GM19455 (cell line): ENCODE results near the gene CCDC93.
"Not testable (repeated sequence)": the region's sequence is repeated elsewhere in the genome, so short reads cannot be mapped to it uniquely, and the experiment has no call there.

ENCODE experiments used
- ATAC-seq: cut with Tn5 transposase; IDR thresholded peaks from one replicate; pipeline ENCODE4 v1.9.1; 2021; ENCODE audit not compliant: unreplicated experiment

CCDC93 gene

GRCh38 chr2:118046634-118047210, 32.9 kb upstream of the CCDC93 start:
- no peak for ATAC-seq

DNA sequence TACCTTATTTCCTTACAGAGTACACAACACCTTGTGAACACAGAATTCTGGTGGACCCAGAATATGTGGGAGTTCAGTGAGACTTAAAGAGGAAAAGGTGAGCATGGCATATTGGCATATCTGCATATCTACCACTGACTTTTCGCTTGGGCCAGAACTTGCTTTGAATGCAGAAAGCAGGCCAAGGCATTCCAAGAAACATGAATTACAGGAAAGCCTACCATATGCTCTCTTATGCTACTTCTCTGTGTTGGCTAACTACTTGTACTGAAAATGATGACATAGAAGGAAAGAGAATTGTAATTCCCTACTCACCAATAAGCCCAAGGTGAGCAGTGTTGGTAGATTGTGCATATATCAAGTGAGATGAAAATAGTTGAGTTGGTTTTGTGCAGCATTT, 31.4 kb upstream of the CCDC93 start:
- no peak for ATAC-seq

- no peak for ATAC-seq
Observed at GRCh38 chr2:118044854-118045253, 31.0 kb upstream of the CCDC93 start.

DNA sequence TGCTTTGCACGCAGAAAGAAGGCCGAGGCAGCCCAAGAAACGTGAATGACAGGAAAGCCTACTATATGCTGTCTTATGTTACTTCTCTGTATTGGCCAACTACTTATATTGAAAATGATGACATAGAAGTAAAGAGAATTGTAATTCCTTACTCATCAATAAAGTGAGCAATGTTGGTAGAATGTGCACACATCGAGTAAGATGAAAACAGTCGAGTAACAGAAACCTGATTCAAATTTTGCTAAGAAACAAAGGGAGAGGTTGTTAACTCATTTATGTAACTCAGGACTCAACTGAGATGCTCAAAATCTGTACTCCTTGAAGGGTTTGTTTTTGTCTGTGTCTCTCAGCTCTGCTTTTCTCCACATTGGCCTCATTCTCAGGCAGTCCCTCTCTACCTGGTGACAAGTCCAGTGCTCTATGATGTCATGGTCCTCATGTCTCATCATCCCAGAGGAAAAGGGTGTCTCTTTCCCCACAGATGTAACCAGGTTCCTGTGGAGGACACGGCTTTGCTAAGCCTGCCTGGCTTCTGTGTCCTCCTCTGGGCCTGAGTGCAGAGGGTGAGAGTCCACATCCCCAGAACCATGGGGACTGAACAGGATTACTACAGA, 30.3 kb upstream of the CCDC93 start:
- ATAC-seq, result no peak

GRCh38 chr2:118040891-118041290, 27.0 kb upstream of the CCDC93 start:
- no peak for ATAC-seq

DNA sequence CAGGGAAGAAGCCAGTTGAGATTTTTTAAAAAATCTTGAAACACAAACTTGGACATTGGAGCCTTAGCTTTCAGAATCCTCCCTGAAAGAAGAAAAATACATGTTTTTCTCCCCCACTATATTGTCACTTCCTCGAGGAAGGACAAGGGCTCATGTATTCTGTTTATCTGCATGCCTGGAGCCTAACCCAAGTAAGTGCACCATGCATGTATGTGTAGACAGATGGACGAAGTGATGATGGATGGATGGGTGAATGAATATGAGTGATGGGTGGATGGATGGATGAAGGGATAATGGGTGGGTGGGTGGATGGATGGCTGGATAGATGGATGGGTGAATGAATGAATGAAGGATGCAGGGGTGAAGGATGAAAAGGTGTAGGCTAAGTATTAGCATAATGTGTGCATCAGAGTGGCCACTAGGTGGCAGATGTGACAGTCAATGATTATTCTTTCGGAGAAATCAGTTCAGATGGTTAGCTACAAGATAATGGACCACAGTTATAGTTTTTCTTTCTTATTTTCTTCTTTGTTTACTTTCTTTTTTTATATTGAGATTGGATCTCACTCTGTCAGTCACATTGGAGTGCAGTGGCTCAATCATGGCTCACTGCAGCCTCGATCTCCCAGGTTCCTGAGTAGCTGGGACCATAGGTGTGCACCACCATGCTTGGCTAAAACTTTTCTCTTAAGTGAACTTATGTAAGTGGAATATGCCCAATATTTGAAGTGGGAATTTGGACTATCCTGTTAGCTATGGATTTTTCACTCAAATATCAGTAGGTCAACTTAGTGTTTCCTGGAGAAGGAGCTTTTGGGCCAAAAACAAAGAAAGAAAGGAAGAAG, 18.5 kb upstream of the CCDC93 start:
- ATAC-seq, result no peak

GRCh38 chr2:118031566-118031965, 17.7 kb upstream of the CCDC93 start:
- no peak for ATAC-seq

DNA sequence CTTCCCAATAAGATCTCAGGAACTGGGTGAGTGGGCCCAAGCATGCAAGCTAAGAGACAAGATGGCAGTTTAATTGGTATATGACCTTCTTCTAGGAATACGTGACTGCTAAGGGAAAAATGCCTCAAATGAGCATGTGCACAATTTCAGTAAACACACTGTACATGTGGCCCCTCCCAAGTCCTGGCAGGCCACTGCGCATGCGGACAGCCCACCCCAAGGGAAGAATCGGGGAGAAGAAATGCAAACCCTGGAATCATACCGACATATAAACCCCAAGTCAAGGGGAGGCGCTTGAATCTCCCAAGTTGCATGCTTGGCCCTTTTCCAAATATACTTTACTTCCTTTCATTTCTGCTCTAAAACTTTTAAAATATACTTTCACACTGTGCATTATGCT, 15.2 kb upstream of the CCDC93 start:
- no peak for ATAC-seq

DNA sequence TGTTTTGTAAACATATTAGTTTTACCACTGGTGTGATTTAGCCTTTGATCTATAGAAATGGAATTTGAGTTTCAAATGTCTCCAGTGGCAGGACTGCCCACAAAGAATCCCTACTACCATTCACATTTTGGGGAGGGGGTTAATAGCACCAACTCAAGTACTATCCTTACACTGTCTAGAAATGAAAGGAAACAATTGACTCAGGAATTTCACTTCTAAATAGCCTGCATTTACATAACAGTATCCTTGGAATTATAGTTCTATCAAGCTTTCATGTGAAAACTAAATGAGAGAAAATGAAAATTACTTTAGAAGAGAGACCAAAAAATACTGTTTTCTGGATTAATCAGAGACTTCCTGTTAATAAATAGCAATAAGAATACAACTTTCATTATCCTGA, 7.5 kb upstream of the CCDC93 start:
- ATAC-seq, result no peak

DNA sequence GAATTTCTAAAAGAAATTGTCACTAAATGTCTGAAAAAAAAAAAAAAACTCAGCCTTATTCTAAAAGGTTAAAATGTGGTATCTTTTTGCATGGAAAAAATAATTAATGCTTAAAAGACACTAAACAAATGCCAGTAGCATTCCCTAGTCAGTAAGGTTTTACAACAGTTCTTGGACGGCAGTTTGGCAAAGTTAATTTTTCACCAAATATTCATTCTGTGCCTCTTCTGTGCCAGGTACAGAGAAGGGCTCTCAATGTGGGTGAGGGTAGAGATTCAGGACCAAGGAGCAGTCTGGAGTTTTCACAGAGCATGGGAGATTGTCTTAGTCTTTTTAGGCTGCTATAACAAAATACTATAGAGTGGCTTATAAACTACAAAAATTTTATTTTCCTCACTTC, 6.0 kb upstream of the CCDC93 start:
- ATAC-seq, result no peak

DNA sequence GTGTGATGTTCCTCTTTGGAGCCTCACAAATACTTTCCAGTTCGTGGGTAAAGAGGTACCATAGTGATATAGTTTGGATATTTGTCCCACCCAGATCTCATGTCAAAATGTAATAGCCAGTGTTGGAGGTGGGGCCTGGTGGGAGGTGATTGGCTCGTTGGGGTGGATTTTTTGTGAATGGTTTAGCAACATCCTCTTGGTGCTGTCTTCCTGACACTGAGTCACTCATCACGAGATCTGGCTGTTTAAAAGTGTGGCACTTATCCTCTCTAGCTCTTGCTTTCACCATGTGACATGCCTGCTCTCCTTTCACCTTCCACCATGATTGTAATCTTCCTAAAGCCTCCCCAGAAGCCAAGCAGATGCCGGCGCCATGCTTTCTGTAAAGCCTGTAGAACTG, 3.0 kb upstream of the CCDC93 start:
- no peak for ATAC-seq

- ATAC-seq, result not testable (repeated sequence)
Observed at GRCh38 chr2:118015761-118016160, 1.9 kb upstream of the CCDC93 start.

DNA sequence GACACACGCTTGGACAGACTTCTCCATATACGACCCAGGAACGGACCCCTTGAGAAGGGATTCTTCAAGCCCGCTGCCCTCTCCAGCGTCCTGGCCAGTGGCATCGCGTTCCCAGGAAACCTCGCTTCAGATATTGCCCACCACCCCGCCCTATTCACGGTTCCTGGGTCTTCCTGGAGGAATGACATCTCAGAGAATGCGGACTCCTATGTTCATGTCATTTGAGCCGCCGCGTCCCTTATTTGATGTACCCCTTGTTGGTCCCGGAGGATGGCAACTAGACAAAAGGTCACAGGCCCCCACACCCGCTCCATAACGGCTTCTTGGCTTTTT, 588 bp upstream of the CCDC93 start:
- ATAC-seq, result no peak

DNA sequence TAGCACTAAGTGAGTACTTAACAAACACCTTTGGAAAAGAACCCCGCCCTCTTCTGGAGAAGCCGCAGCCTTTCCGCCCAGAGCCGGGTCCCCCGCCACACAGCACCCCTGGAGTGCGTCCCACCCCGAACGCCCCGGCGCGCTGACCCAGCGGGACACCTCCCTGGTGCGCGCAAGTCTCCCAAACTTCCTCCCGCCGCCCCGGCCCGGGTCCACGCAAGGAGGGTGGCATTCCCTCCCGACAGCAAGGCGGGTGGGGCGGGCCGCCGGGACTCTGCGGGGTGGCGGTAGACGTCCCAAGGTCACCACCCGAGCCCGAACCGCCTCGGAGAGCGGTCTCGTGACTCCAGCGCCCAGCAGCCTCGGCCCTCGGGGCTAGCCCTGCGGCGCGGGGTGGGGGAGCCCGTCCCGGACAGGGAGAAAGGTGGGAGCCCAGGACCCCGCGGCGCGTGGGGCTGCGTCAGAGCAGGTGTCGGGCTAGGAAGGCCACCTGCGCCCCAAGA, 598 bp downstream of the CCDC93 start:
- peak; percentile 33 for ATAC-seq

- ATAC-seq, result no peak
Observed at GRCh38 chr2:118012778-118013177, 1.1 kb downstream of the CCDC93 start.

- no peak for ATAC-seq
Observed at GRCh38 chr2:118010473-118010872, 3.4 kb downstream of the CCDC93 start.

- ATAC-seq, result no peak
Observed at GRCh38 chr2:118006861-118007260, 7.0 kb downstream of the CCDC93 start.

- no peak for ATAC-seq
Observed at GRCh38 chr2:118006326-118006725, 7.5 kb downstream of the CCDC93 start.

- peak; percentile 98 for ATAC-seq
Observed at GRCh38 chr2:118003396-118003824, 10.5 kb downstream of the CCDC93 start.

GRCh38 chr2:118000041-118000440, 13.8 kb downstream of the CCDC93 start:
- no peak for ATAC-seq

- ATAC-seq, result no peak
Observed at GRCh38 chr2:117997872-117998454, 15.9 kb downstream of the CCDC93 start.

DNA sequence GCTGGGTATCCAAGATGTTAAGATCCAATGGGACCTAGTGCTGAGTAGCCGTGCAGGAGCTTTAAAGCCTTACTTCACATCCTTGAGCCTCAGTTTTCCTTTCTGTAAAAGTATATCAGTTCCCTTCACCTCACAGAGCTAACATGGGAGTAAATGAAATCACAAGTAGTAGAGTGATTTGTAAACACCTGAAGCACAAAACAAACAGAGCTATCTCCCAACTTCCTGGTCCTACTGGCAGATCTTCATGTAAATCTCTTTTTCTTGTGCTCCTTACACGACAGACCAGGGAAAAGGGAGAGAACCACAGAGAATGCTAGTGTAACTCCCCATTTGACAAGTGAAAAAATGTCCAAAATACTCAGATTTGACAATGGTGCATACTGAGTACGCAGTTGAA, 17.3 kb downstream of the CCDC93 start:
- no peak for ATAC-seq
